Astrocyte (in vitro differentiated cells and primary cell): Measurements from ENCODE around the gene KIAA1549.

ENCODE experiments used
- EZH2 ChIP-seq: IDR thresholded peaks from 2 replicates; pipeline ENCODE4 v1.6.1; 2012; ENCODE audit warnings: mild to moderate bottlenecking, low read length, inconsistent platforms; ENCODE audit not compliant: insufficient read depth
- TF ChIP-seq, protein P1 (sequence below): IDR thresholded peaks from 2 replicates; pipeline ENCODE4 v1.5.1; 2011; ENCODE audit warnings: low read depth, mild to moderate bottlenecking, inconsistent platforms, low read length, moderate library complexity; ENCODE audit not compliant: insufficient read depth

DNA sequence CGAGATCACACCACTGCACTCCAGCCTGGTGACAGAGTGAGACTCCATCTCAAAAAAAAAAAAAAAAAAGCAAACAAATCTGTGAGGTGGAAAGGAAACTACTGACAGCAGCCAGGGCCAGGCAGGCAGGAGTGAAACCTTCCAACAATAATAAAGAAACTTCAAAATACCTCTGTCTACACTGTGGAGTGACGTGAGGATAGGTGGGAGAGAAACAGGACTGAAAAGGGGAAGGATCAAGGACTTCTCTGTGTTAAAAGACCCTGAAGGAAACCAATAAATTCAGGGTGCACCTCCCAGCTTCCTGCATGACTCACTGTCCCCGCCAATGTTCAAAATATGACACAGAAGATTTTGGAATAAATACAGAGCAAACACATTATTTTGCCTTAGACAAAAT lies 82.9 kb downstream of the KIAA1549 start:
- TF ChIP-seq, protein P1, sequence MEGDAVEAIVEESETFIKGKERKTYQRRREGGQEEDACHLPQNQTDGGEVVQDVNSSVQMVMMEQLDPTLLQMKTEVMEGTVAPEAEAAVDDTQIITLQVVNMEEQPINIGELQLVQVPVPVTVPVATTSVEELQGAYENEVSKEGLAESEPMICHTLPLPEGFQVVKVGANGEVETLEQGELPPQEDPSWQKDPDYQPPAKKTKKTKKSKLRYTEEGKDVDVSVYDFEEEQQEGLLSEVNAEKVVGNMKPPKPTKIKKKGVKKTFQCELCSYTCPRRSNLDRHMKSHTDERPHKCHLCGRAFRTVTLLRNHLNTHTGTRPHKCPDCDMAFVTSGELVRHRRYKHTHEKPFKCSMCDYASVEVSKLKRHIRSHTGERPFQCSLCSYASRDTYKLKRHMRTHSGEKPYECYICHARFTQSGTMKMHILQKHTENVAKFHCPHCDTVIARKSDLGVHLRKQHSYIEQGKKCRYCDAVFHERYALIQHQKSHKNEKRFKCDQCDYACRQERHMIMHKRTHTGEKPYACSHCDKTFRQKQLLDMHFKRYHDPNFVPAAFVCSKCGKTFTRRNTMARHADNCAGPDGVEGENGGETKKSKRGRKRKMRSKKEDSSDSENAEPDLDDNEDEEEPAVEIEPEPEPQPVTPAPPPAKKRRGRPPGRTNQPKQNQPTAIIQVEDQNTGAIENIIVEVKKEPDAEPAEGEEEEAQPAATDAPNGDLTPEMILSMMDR: no peak
- TF ChIP-seq EZH2: no peak
